Mucosa of rectum (tissue), 2 donors: Measurements from ENCODE around the gene DDX50.
"Not testable (repeated sequence)": the region's sequence is repeated elsewhere in the genome, so short reads cannot be mapped to it uniquely, and the experiment has no call there.

Source experiments
- H3K27ac ChIP-seq, 2 donors: one replicate each; pipeline ENCODE4 v1.7.0; 2013; ENCODE audit warnings: inconsistent platforms in 2 of 2, low read depth in 2 of 2, low read length in 2 of 2
- H3K27me3 ChIP-seq, 2 donors: one replicate each; pipeline ENCODE4 v1.7.0; 2013; ENCODE audit warnings: low read length in 2 of 2; ENCODE audit not compliant: control insufficient read depth in 2 of 2, insufficient read depth in 2 of 2
- H3K36me3 ChIP-seq, 2 donors: one replicate each; pipeline ENCODE4 v1.7.0; 2013; ENCODE audit warnings: low read length in 2 of 2; ENCODE audit not compliant: control insufficient read depth in 2 of 2, insufficient read depth in 2 of 2
- H3K4me1 ChIP-seq, 2 donors: one replicate each; pipeline ENCODE4 v1.7.0; 2013; ENCODE audit warnings: low read length in 2 of 2, mild to moderate bottlenecking in 1 of 2; ENCODE audit not compliant: control insufficient read depth in 2 of 2, insufficient read depth in 2 of 2
- H3K4me3 ChIP-seq, 2 donors: one replicate each; pipeline ENCODE4 v1.7.0; 2013; ENCODE audit warnings: low read length in 2 of 2
- H3K9ac ChIP-seq, 2 donors: one replicate each; pipeline ENCODE4 v1.7.0; 2013; ENCODE audit warnings: low read length in 2 of 2, low read depth in 1 of 2, mild to moderate bottlenecking in 1 of 2
- H3K9me3 ChIP-seq, 2 donors: one replicate each; pipeline ENCODE4 v1.7.0; 2013; ENCODE audit warnings: low read length in 2 of 2; ENCODE audit not compliant: control insufficient read depth in 2 of 2
- donor health status: healthy.
- donor health status: Normal muscosa, but diverticular disease.

Gene DDX50

GRCh38 chr10:68938884-68939283, 37.8 kb downstream of the DDX50 start:
- Histone ChIP-seq H3K36me3 (peaks cover 7 to 47% of the 10 kb centered on the region in 2 donors), H3K9ac (no peak overlapping the region), H3K4me3 (no peak overlapping the region), H3K27ac (no peak overlapping the region), H3K27me3 (no peaks in the 10 kb centered on the region), H3K4me1 (no peaks in the 10 kb centered on the region), H3K9me3 (no peaks in the 10 kb centered on the region)

GRCh38 chr10:68940917-68941316, 39.8 kb downstream of the DDX50 start:
- H3K9ac ChIP-seq, H3K27me3 ChIP-seq, H3K4me1 ChIP-seq, H3K4me3 ChIP-seq, H3K27ac ChIP-seq, H3K9me3 ChIP-seq: not testable (repeated sequence)
- peaks cover 7 to 52% of the 10 kb centered on the region in 2 donors for H3K36me3 ChIP-seq

GRCh38 chr10:68950598-68950997, 49.5 kb downstream of the DDX50 start:
- Histone ChIP-seq H3K27me3 (no peaks in the 10 kb centered on the region), H3K9ac (no peak overlapping the region), H3K4me3 (no peak overlapping the region), H3K27ac (no peak overlapping the region), H3K4me1 (peaks cover 0 to 2% of the 10 kb centered on the region in 2 donors), H3K36me3 (peaks cover 24 to 35% of the 10 kb centered on the region in 2 donors), H3K9me3 (no peaks in the 10 kb centered on the region)

DNA sequence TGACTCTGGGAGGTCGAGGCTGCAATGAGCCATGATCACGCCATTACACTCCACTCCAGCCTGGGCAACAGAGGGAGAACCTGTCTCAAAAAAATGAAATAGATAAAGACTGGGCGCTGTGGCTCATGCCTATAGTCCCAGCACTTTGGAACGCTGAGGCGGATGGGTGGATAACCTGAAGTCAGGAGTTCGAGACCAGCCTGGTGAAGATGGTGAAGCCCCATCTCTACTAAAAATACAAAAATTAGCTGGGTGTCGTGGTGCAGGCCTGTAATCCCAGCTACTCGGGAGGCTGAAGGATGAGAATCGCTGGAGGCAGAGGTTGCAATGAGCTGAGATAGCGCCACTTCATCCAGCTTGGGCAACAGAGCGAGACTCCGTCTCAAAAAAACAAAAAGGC, 53.8 kb downstream of the DDX50 start:
- Histone ChIP-seq H3K4me1 (peaks cover 0 to 7% of the 10 kb centered on the region in 2 donors), H3K36me3 (peaks cover 7 to 11% of the 10 kb centered on the region in 2 donors), H3K27ac (no peak overlapping the region), H3K4me3 (peak overlapping the region in 1 of 2 donors; percentile 98), H3K9me3 (no peaks in the 10 kb centered on the region), H3K9ac (no peak overlapping the region), H3K27me3 (no peaks in the 10 kb centered on the region)

DNA sequence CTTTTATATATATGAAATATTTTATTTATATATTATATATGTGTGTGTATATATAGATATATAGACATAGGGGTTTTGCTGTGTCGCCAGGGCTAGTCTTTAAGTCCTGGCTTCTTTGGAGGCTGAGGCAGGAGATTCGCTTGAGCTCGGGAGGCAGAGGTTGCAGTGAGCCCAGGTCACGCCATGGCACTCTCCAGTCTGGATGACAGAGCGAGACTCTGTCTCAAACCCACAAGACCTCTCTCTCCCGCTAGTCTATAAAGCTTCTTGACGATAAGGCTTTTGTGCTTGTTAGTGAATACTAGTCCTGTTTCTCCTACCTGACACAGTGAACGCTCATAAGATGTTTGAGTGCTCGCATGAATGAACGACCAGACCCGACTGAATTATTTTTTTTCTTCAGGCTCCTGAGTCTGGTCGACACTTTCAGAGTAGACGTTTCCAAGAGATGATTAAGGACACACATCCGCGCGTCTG, 54.3 kb downstream of the DDX50 start:
- Histone ChIP-seq H3K4me3 (peak overlapping the region; percentile 98), H3K36me3 (peaks cover 11% of the 10 kb centered on the region in 2 donors), H3K4me1 (peaks cover 0 to 7% of the 10 kb centered on the region in 2 donors), H3K27ac (peak overlapping the region; percentile 90 to 95), H3K27me3 (no peaks in the 10 kb centered on the region), H3K9me3 (no peaks in the 10 kb centered on the region), H3K9ac (peak overlapping the region; percentile 83 to 89)

- peak within 1 kb of the TSS; percentile 98 for H3K4me3 ChIP-seq
- H3K27ac ChIP-seq = peak within 1 kb of the TSS; percentile 90 to 95
- H3K9me3 ChIP-seq = no peaks in the 10 kb centered on the region
- no peaks in the 10 kb centered on the region for H3K27me3 ChIP-seq
- peak within 1 kb of the TSS; percentile 83 to 89 for H3K9ac ChIP-seq
- peaks cover 7 to 13% of the 10 kb centered on the region in 2 donors for H3K36me3 ChIP-seq
- H3K4me1 ChIP-seq = peaks cover 0 to 7% of the 10 kb centered on the region in 2 donors
Observed at GRCh38 chr10:68955832-68956532, 54.9 kb downstream of the DDX50 start, which contains the start of gene DDX21. TSS of gene DDX21 (plus strand) at chr10:68956170. CDS start at chr10:68956226, 56 bp downstream.

- H3K9ac ChIP-seq = peak overlapping the region; percentile 83 to 89
Observed at GRCh38 chr10:68957284-68957615, 56.1 kb downstream of the DDX50 start.

DNA sequence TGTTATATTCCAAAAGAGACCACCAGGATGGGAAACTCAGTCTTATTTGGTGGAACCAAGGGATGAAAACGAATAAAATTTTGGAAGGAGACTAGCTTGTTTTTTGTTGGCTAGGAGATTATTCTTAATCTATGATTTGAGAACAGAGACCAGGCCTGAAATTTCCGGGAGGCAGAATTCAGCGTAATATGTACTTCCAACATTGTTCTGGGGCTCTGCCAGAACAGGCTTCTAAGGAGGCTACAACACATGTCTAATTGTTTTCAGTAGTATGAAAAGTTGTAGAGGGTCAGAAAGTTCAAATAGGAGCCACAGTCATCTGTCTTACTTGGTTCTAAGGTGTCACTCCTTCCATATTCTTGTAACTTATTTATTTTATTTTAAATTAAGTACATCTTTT, 56.5 kb downstream of the DDX50 start:
- H3K9me3 ChIP-seq = no peaks in the 10 kb centered on the region
- peak overlapping the region; percentile 38 to 83 for H3K9ac ChIP-seq
- H3K4me3 ChIP-seq = peak overlapping the region; percentile 98
- peaks cover 16 to 21% of the 10 kb centered on the region in 2 donors for H3K36me3 ChIP-seq
- peak overlapping the region in 1 of 2 donors; percentile 90 for H3K27ac ChIP-seq
- peaks cover 0 to 7% of the 10 kb centered on the region in 2 donors for H3K4me1 ChIP-seq
- H3K27me3 ChIP-seq = no peaks in the 10 kb centered on the region

More at GRCh38 chr10:68957284-68957615, 56.1 kb downstream of the DDX50 start:
- H3K4me1 ChIP-seq = peaks cover 0 to 7% of the 10 kb centered on the region in 2 donors
- no peaks in the 10 kb centered on the region for H3K9me3 ChIP-seq
- peaks cover 12 to 17% of the 10 kb centered on the region in 2 donors for H3K36me3 ChIP-seq
- H3K27ac ChIP-seq = peak overlapping the region; percentile 90 to 95
- H3K4me3 ChIP-seq = peak overlapping the region; percentile 98
- H3K27me3 ChIP-seq = no peaks in the 10 kb centered on the region

- H3K27me3 ChIP-seq = no peaks in the 10 kb centered on the region
- H3K4me1 ChIP-seq = peaks cover 0 to 7% of the 10 kb centered on the region in 2 donors
- no peaks in the 10 kb centered on the region for H3K9me3 ChIP-seq
- H3K36me3 ChIP-seq = peaks cover 27 to 42% of the 10 kb centered on the region in 2 donors
- H3K27ac ChIP-seq = no peak overlapping the region
- H3K9ac ChIP-seq = no peak overlapping the region
- H3K4me3 ChIP-seq = no peak overlapping the region
Observed at GRCh38 chr10:68959695-68960527, 58.8 kb downstream of the DDX50 start.

GRCh38 chr10:68963151-68963550, 62.0 kb downstream of the DDX50 start:
- no peak overlapping the region for H3K4me3 ChIP-seq
- H3K27ac ChIP-seq = no peak overlapping the region
- H3K4me1 ChIP-seq = no peaks in the 10 kb centered on the region
- peaks cover 39 to 63% of the 10 kb centered on the region in 2 donors for H3K36me3 ChIP-seq
- H3K9me3 ChIP-seq = no peaks in the 10 kb centered on the region
- no peaks in the 10 kb centered on the region for H3K27me3 ChIP-seq
- no peak overlapping the region for H3K9ac ChIP-seq
